Natural killer cell (primary cell): ENCODE results near the gene TF. TPM values are rescaled to one million over a fixed set of nuclear protein-coding genes. Genes with fewer than 3 reads are reported as not detected.

Experiments used
- ATAC-seq, 3 donors: fragments of 150-1000 bp in 2 of 3; fragments of 200-7000 bp in 1 of 3; cut with Tn5 transposase; 1 replicate in 1 of 3; 2 replicates in 2 of 3; pipeline ENCODE4 v1.10.0; 2021; ENCODE audit warnings: mild to moderate bottlenecking in 2 of 3, moderate library complexity in 2 of 3
- DNase-seq, 2 donors: peaks; one replicate each; pipeline versions ENCODE4 v3.0.0 to v3.0.0-alpha.2; 2013 to 2021; ENCODE audit warnings: mixed read lengths in 1 of 2
- H3K27ac ChIP-seq: one replicate; pipeline ENCODE4 v1.5.1; 2013; ENCODE audit warnings: mild to moderate bottlenecking, low read length
- H3K27me3 ChIP-seq: one replicate; pipeline ENCODE4 v1.6.1; 2013; ENCODE audit warnings: low read length; ENCODE audit not compliant: control insufficient read depth, insufficient read depth
- H3K36me3 ChIP-seq: one replicate; pipeline ENCODE4 v1.6.1; 2013; ENCODE audit warnings: low read length; ENCODE audit not compliant: control insufficient read depth, insufficient read depth
- H3K4me1 ChIP-seq: one replicate; pipeline ENCODE4 v1.6.1; 2013; ENCODE audit warnings: low read length; ENCODE audit not compliant: control insufficient read depth, insufficient read depth
- H3K4me3 ChIP-seq: one replicate; pipeline ENCODE4 v1.5.1; 2013; ENCODE audit warnings: low read length
- H3K9me3 ChIP-seq: one replicate; pipeline ENCODE4 v1.6.1; 2013; ENCODE audit warnings: low read length; ENCODE audit not compliant: control insufficient read depth, insufficient read depth
- H3K27ac Mint-ChIP-seq, 2 donors: one replicate each; pipeline ENCODE4 v1.8.0; 2022; ENCODE audit warnings: mild to moderate bottlenecking in 2 of 2, mixed read lengths in 2 of 2, moderate library complexity in 1 of 2
- H3K27me3 Mint-ChIP-seq, 2 donors: one replicate each; pipeline ENCODE4 v1.8.0; 2022; ENCODE audit warnings: low read depth in 2 of 2, mixed read lengths in 2 of 2
- H3K36me3 Mint-ChIP-seq: one replicate; pipeline ENCODE4 v1.8.0; 2022; ENCODE audit warnings: mixed read lengths
- H3K4me1 Mint-ChIP-seq, 2 donors: one replicate each; pipeline ENCODE4 v1.8.0; 2022; ENCODE audit warnings: mixed read lengths in 2 of 2
- H3K4me3 Mint-ChIP-seq: one replicate; pipeline ENCODE4 v1.8.0; 2022; ENCODE audit warnings: mild to moderate bottlenecking, moderate library complexity, mixed read lengths
- H3K9me3 Mint-ChIP-seq, 2 donors: one replicate each; pipeline ENCODE4 v1.8.0; 2022; ENCODE audit warnings: mixed read lengths in 2 of 2
- WGBS: methylation state at CpG from one replicate; pipeline ENCODE4 v1.1.7; 2013; ENCODE audit warnings: missing lambda C conversion rate; ENCODE audit not compliant: insufficient coverage; 5-methylcytosine and 5-hydroxymethylcytosine counted together
- intact Hi-C: fragments of 100-400 bp; cut with micrococcal nuclease; formaldehyde crosslinking; loops from one replicate; pipeline ENCODE4 v1.14.2; 2022
- total RNA-seq, 4 donors: library from RNA; stranded (reverse); fragments of 120-200 nt in 1 of 4; gene quantifications; one replicate each; pipeline versions ENCODE4 v1.2.3 to v1.2.4, GENCODE V29; 2013 to 2022
- TF ChIP-seq, protein P1 (sequence below): fragments of 200-600 bp; IDR thresholded peaks from one replicate; pipeline ENCODE4 v1.8.0; 2022; ENCODE audit warnings: antibody characterized with exemption

Gene TF
- total RNA-seq, 3 donors from 2014 or later (not counting 1 experiment from before 2014, with no cell fraction given) = 2.8 to 4.3 (median 3.2) TPM

DNA sequence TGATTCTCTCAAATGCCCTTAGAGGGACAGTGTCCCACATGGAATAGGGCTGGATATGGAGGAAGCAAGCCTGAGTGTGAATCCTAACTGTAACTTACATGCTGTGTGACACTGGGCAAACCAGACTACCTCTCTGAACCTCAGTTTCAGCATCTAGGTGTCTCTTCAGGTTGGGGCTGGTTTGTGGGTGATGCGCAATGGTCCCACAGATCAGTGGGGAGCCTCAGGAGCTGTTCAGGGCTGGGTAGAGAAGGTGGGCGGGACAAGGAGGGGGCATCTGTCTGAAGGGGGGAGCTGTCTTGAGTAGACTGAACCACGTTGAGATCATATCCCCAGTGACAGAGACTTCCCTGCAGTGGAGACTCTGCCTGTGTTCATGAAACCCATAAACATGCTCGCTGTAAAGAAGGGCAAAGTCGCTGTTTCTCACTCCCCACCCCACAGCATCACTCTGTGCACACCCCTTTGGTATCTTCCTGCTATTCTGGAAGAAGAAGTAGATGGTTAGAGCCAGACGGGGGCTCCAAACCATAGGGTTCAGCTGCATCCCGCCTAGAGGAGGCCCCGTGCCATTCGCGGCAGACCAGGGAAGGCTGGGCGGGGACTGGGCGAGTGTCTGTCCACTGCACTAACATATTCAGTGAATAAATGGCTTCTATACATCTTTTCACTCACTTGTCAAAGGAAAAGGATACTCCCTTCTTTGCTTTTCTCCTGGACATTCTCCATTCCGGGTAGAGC is 87.9 kb downstream of the TF start:
- H3K4me1 Mint-ChIP-seq = no peaks in the 10 kb centered on the region
- WGBS = 90% methylated on average over 11 of the region's 13 CpGs
- DNase-seq = no peak

DNA sequence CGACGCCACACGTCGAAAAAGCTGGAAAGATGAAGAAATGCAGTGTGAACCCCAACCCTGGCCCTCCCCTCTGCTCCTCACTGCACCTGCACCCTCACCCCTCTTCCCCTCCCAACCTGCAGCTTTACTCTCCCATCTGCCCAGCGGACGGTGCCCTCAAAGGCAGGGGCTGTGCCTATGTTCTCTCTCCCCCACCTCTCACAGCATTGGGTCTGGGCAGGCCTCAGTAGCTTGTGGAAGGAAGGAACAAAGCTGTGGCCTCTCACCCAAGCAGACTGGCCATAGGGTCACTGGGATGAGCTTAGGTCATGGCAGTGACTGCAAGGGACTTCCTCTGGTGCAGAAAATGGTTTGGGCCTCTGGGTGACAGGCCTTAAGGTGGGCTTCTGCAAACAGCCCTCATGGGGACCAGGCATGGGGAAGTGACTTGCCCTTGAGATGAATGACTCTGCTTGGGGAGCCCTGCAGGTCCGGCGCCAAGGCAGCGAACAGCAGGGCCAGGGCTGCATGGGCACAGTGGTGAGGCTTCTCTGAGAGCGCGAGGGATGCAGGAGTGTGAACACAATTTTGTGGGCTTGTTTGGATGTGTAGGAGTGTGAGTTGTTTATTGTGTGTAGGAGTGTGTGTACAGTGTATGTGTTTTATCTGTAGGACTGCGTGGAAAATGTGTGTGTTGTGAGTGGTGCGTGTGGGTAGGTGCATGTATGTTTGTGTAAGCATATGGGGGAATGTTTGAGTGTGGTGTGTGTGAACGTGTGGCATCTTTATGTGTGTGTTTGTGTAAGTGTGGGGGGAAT is 88.6 kb downstream of the TF start:
- Histone ChIP-seq H3K4me1 (no peaks in the 10 kb centered on the region), H3K36me3 (no peaks in the 10 kb centered on the region), H3K27ac (no peak overlapping the region), H3K27me3 (no peaks in the 10 kb centered on the region), H3K4me3 (no peak overlapping the region), H3K9me3 (no peaks in the 10 kb centered on the region)
- 96% methylated on average over 14 of the region's 14 CpGs for WGBS
- no peaks in the 10 kb centered on the region for H3K36me3 Mint-ChIP-seq
- no peak for ATAC-seq
- H3K27ac Mint-ChIP-seq = no peak overlapping the region
- no peaks in the 10 kb centered on the region for H3K27me3 Mint-ChIP-seq
- TF ChIP-seq, protein P1, sequence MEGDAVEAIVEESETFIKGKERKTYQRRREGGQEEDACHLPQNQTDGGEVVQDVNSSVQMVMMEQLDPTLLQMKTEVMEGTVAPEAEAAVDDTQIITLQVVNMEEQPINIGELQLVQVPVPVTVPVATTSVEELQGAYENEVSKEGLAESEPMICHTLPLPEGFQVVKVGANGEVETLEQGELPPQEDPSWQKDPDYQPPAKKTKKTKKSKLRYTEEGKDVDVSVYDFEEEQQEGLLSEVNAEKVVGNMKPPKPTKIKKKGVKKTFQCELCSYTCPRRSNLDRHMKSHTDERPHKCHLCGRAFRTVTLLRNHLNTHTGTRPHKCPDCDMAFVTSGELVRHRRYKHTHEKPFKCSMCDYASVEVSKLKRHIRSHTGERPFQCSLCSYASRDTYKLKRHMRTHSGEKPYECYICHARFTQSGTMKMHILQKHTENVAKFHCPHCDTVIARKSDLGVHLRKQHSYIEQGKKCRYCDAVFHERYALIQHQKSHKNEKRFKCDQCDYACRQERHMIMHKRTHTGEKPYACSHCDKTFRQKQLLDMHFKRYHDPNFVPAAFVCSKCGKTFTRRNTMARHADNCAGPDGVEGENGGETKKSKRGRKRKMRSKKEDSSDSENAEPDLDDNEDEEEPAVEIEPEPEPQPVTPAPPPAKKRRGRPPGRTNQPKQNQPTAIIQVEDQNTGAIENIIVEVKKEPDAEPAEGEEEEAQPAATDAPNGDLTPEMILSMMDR = no peak
- no peaks in the 10 kb centered on the region for H3K9me3 Mint-ChIP-seq
- no peaks in the 10 kb centered on the region for H3K4me1 Mint-ChIP-seq
- intact Hi-C loops = no loop called here
- no peak for DNase-seq
- H3K4me3 Mint-ChIP-seq = no peak overlapping the region

More for the DNA sequence above, 87.9 kb downstream of the TF start:
- no peak overlapping the region for H3K27ac ChIP-seq
- Mint-ChIP-seq H3K27ac (no peak overlapping the region), H3K27me3 (no peaks in the 10 kb centered on the region), H3K36me3 (no peaks in the 10 kb centered on the region), H3K9me3 (no peaks in the 10 kb centered on the region), H3K4me3 (no peak overlapping the region)
- intact Hi-C loops = no loop called here
- H3K4me3 ChIP-seq = no peak overlapping the region
- H3K4me1 ChIP-seq = no peaks in the 10 kb centered on the region
- no peaks in the 10 kb centered on the region for H3K27me3 ChIP-seq
- no peaks in the 10 kb centered on the region for H3K36me3 ChIP-seq
- TF ChIP-seq, protein P1 = no peak
- no peak for ATAC-seq
- no peaks in the 10 kb centered on the region for H3K9me3 ChIP-seq

DNA sequence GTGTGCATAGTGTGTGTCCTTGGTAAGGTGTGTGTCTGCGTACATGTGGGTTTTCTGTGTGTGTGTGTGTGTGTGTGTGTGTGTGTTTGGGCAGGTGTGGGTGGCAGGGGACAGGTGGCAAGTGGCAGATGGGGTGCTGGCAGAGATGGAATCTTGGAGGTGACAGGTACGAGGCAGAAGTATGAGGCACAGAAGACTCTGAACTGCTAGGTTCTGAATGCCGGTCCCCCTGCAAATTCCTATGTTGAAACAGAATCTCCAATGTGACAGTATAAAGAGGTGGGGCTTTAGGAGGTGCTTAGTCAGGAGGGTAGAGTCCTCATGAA is 89.2 kb downstream of the TF start:
- 91% methylated on average over 3 of the region's 3 CpGs for WGBS
- Mint-ChIP-seq H3K9me3 (no peaks in the 10 kb centered on the region), H3K4me1 (no peaks in the 10 kb centered on the region), H3K27ac (no peak overlapping the region), H3K36me3 (no peaks in the 10 kb centered on the region), H3K4me3 (no peak overlapping the region), H3K27me3 (no peaks in the 10 kb centered on the region)
- no peaks in the 10 kb centered on the region for H3K4me1 ChIP-seq
- H3K9me3 ChIP-seq = no peaks in the 10 kb centered on the region
- DNase-seq (no peak), ATAC-seq (no peak)
- no peak overlapping the region for H3K27ac ChIP-seq
- TF ChIP-seq, protein P1 = no peak
- H3K36me3 ChIP-seq = no peaks in the 10 kb centered on the region
- intact Hi-C loops = no loop called here
- no peaks in the 10 kb centered on the region for H3K27me3 ChIP-seq
- H3K4me3 ChIP-seq = no peak overlapping the region
